HepG2 (cell line): ENCODE results near the gene PRKCE. TPM values are rescaled to one million over a fixed set of nuclear protein-coding genes. Genes with fewer than 3 reads are reported as not detected.

Experiments
- CCDC6 ChIP-seq: sonication (generic); formaldehyde crosslinking; IDR thresholded peaks from 2 replicates; pipeline ENCODE4 v1.8.1; 2022; ENCODE audit warnings: mild to moderate bottlenecking, missing genetic modification reagents, moderate library complexity
- FOSL1 ChIP-seq: sonication (generic); formaldehyde crosslinking; IDR thresholded peaks from 2 replicates; pipeline ENCODE4 v1.9.0; 2021; ENCODE audit warnings: missing genetic modification reagents, borderline replicate concordance
- GLI4 ChIP-seq: sonication (generic); formaldehyde crosslinking; IDR thresholded peaks from 2 replicates; pipeline ENCODE4 v1.5.1; 2020; ENCODE audit warnings: missing genetic modification reagents, mild to moderate bottlenecking, moderate library complexity, borderline replicate concordance
- HDAC1 ChIP-seq: sonication (generic); formaldehyde crosslinking; IDR thresholded peaks from 2 replicates; pipeline ENCODE4 v1.5.1; 2020; ENCODE audit warnings: mild to moderate bottlenecking, missing genetic modification reagents
- HMGA1 ChIP-seq: sonication (generic); formaldehyde crosslinking; conservative IDR thresholded peaks from 2 replicates; pipeline ENCODE4 v1.4.0; 2020; ENCODE audit warnings: missing genetic modification reagents
- HNRNPK ChIP-seq: fragments of 200-400 bp; formaldehyde crosslinking; IDR thresholded peaks from 2 replicates; pipeline ENCODE4 v1.6.1; 2018; ENCODE audit warnings: low read length, low read depth, moderate library complexity, mild to moderate bottlenecking; ENCODE audit not compliant: poor library complexity, severe bottlenecking
- HNRNPUL1 ChIP-seq: fragments of 200-400 bp; formaldehyde crosslinking; IDR thresholded peaks from 2 replicates; pipeline ENCODE4 v1.6.1; 2017; ENCODE audit warnings: low read depth, mild to moderate bottlenecking, low read length, moderate library complexity
- MTF2 ChIP-seq: sonication (generic); formaldehyde crosslinking; IDR thresholded peaks from 2 replicates; pipeline ENCODE4 v1.5.0; 2020; ENCODE audit warnings: missing genetic modification reagents, borderline replicate concordance
- NFE2 ChIP-seq: sonication (generic); formaldehyde crosslinking; IDR thresholded peaks from 2 replicates; pipeline ENCODE4 v1.4.0; 2020; ENCODE audit warnings: missing genetic modification reagents
- RORA ChIP-seq: sonication (generic); formaldehyde crosslinking; IDR thresholded peaks from 2 replicates; pipeline ENCODE4 v1.5.0; 2020; ENCODE audit warnings: mild to moderate bottlenecking, missing genetic modification reagents, moderate library complexity
- SMARCC2 ChIP-seq: fragments of 450-650 bp; IDR thresholded peaks from 2 replicates; pipeline ENCODE4 v1.6.1; 2017; ENCODE audit warnings: antibody characterized with exemption, mild to moderate bottlenecking
- STAT5B ChIP-seq: sonication (generic); formaldehyde crosslinking; IDR thresholded peaks from 2 replicates; pipeline ENCODE4 v1.4.0; 2020; ENCODE audit warnings: missing genetic modification reagents
- SUZ12 ChIP-seq: fragments of 150-350 bp; IDR thresholded peaks from 2 replicates; pipeline ENCODE4 v1.6.1; 2014; ENCODE audit warnings: low read depth, low read length
- ZBTB38 ChIP-seq: sonication (generic); formaldehyde crosslinking; IDR thresholded peaks from 2 replicates; pipeline ENCODE4 v1.5.1; 2020; ENCODE audit warnings: mild to moderate bottlenecking, missing genetic modification reagents
- polyA plus RNA-seq, 8 experiments: library from polyadenylated mRNA; depleted of rRNA in 3 of 8; stranded (reverse) in 7 of 8; unstranded in 1 of 8; fragments of >200 nt; fragmentation: Illumina TruSeq in 4 of 8; extraction: Trizol in 4 of 8; gene quantifications; 2 replicates each; pipeline versions ENCODE4 v1.2.1 to v1.2.3, GENCODE V29; 2011 to 2016; ENCODE audit warnings: low read depth in 4 of 8, missing spikeins in 1 of 8, mixed read lengths in 1 of 8; ENCODE audit not compliant: insufficient read depth in 1 of 8
- total RNA-seq, 5 experiments: library from RNA; depleted of rRNA; stranded (reverse); fragments of >200 nt; fragmentation: Illumina TruSeq; extraction: Trizol; gene quantifications; 2 replicates each; pipeline ENCODE4 v1.2.3, GENCODE V29; 2016; ENCODE audit warnings: low read depth in 1 of 5
- TF ChIP-seq, protein P1 (sequence below): sonication (generic); formaldehyde crosslinking; IDR thresholded peaks from 2 replicates; pipeline ENCODE4 v1.5.0; 2020; ENCODE audit warnings: missing genetic modification reagents
- TF ChIP-seq, protein P2 (sequence below): sonication (generic); formaldehyde crosslinking; IDR thresholded peaks from 2 replicates; pipeline ENCODE4 v1.5.0; 2020; ENCODE audit warnings: missing genetic modification reagents
- TF ChIP-seq, protein P3 (sequence below): IDR thresholded peaks from 2 replicates; pipeline ENCODE4 v1.6.1; 2016; ENCODE audit warnings: control low read depth
- TF ChIP-seq, protein P4 (sequence below): sonication (generic); formaldehyde crosslinking; IDR thresholded peaks from 2 replicates; pipeline ENCODE4 v1.5.0; 2020; ENCODE audit warnings: missing genetic modification reagents, mild to moderate bottlenecking, borderline replicate concordance
- TF ChIP-seq, protein P5 (sequence below): sonication (generic); formaldehyde crosslinking; IDR thresholded peaks from 2 replicates; pipeline ENCODE4 v1.4.0; 2020; ENCODE audit warnings: missing genetic modification reagents
- TF ChIP-seq, protein P6 (sequence below): sonication (generic); formaldehyde crosslinking; conservative IDR thresholded peaks from 2 replicates; pipeline ENCODE4 v1.4.0; 2020; ENCODE audit warnings: missing genetic modification reagents

PRKCE gene
- total and polyA plus RNA-seq, 2 of the 13 experiments (the other 11 are each of a cell fraction or from before 2014, with no cell fraction given), result 1.0 to 3.9 TPM

DNA sequence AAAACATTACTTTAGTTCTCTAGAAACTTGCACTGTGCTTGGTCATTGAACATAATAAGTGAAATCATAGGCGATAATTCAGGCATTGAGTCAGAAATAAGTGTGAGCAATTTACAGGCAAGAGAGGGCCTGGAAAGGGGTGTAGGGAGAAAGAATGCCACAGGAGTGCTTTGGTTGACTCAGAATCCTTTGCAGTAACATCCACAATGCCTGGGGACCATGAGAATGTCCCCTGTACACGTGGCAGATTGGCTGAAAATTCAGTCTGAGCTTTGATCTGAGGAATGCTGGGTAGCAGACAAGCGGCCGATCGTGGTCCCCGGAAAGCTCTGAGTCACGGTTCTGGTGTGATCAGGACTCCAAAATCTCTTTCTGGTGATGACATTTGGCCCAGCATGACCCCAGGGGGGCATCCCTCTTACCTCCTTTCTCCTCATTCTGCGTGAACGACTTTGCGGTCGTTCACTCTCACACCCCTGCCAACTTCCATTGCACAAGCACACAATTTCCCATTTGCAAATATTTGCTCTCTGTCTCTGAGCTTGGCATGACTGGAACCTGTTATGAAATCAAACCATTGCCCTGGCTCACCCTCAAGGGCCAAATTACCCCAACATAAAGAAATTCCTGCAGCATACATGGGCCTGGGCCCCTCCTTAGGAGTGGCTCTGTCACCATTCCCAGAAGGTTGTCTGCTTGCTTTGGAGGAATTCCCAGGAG is 340.7 kb downstream of the PRKCE start (continued):
- TF ChIP-seq, protein P1, sequence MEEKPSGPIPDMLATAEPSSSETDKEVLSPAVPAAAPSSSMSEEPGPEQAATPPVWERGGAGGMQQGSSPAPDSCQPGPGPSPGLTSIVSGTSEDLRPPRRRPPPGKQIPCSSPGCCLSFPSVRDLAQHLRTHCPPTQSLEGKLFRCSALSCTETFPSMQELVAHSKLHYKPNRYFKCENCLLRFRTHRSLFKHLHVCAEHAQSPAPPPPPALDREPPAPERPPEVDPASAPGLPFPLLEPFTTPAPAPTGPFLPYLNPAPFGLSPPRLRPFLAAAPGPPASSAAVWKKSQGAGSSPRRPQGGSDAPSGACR, result no peak
- TF ChIP-seq GLI4 (CRISPR knock-in tag), result no peak
- TF ChIP-seq STAT5B (CRISPR knock-in tag), result no peak
- TF ChIP-seq HNRNPK, result no peak
- no peak for TF ChIP-seq RORA
- no peak for TF ChIP-seq HNRNPUL1
- peak; percentile 74; the same call in 1 of the 2 replicates for TF ChIP-seq FOSL1 (CRISPR knock-in tag)
- TF ChIP-seq SMARCC2, result no peak
- TF ChIP-seq SUZ12, result no peak
- TF ChIP-seq ZBTB38, result peak; percentile 55; the same call in 1 of the 2 replicates
- peak; percentile 50; the same call in 1 of the 2 replicates for TF ChIP-seq CCDC6 (CRISPR knock-in tag)
- TF ChIP-seq NFE2 (CRISPR knock-in tag), result peak; percentile 26; the same call in 1 of the 2 replicates
- TF ChIP-seq, protein P2, sequence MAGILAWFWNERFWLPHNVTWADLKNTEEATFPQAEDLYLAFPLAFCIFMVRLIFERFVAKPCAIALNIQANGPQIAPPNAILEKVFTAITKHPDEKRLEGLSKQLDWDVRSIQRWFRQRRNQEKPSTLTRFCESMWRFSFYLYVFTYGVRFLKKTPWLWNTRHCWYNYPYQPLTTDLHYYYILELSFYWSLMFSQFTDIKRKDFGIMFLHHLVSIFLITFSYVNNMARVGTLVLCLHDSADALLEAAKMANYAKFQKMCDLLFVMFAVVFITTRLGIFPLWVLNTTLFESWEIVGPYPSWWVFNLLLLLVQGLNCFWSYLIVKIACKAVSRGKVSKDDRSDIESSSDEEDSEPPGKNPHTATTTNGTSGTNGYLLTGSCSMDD (CRISPR knock-in tag), result no peak
- TF ChIP-seq, protein P3, sequence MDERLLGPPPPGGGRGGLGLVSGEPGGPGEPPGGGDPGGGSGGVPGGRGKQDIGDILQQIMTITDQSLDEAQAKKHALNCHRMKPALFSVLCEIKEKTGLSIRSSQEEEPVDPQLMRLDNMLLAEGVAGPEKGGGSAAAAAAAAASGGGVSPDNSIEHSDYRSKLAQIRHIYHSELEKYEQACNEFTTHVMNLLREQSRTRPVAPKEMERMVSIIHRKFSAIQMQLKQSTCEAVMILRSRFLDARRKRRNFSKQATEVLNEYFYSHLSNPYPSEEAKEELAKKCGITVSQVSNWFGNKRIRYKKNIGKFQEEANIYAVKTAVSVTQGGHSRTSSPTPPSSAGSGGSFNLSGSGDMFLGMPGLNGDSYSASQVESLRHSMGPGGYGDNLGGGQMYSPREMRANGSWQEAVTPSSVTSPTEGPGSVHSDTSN (CRISPR knock-in tag), result no peak
- no peak for TF ChIP-seq HMGA1 (CRISPR knock-in tag)
- TF ChIP-seq, protein P4, sequence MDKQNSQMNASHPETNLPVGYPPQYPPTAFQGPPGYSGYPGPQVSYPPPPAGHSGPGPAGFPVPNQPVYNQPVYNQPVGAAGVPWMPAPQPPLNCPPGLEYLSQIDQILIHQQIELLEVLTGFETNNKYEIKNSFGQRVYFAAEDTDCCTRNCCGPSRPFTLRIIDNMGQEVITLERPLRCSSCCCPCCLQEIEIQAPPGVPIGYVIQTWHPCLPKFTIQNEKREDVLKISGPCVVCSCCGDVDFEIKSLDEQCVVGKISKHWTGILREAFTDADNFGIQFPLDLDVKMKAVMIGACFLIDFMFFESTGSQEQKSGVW (CRISPR knock-in tag), result no peak
- peak; percentile 78 for TF ChIP-seq HDAC1
- no peak for TF ChIP-seq MTF2 (CRISPR knock-in tag)
- TF ChIP-seq, protein P5, sequence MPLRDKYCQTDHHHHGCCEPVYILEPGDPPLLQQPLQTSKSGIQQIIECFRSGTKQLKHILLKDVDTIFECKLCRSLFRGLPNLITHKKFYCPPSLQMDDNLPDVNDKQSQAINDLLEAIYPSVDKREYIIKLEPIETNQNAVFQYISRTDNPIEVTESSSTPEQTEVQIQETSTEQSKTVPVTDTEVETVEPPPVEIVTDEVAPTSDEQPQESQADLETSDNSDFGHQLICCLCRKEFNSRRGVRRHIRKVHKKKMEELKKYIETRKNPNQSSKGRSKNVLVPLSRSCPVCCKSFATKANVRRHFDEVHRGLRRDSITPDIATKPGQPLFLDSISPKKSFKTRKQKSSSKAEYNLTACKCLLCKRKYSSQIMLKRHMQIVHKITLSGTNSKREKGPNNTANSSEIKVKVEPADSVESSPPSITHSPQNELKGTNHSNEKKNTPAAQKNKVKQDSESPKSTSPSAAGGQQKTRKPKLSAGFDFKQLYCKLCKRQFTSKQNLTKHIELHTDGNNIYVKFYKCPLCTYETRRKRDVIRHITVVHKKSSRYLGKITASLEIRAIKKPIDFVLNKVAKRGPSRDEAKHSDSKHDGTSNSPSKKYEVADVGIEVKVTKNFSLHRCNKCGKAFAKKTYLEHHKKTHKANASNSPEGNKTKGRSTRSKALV (CRISPR knock-in tag), result peak; percentile 86
- TF ChIP-seq, protein P6, sequence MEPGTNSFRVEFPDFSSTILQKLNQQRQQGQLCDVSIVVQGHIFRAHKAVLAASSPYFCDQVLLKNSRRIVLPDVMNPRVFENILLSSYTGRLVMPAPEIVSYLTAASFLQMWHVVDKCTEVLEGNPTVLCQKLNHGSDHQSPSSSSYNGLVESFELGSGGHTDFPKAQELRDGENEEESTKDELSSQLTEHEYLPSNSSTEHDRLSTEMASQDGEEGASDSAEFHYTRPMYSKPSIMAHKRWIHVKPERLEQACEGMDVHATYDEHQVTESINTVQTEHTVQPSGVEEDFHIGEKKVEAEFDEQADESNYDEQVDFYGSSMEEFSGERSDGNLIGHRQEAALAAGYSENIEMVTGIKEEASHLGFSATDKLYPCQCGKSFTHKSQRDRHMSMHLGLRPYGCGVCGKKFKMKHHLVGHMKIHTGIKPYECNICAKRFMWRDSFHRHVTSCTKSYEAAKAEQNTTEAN, result peak; percentile 96
